Subcutaneous adipose tissue (tissue), 4 donors: ENCODE results near the gene NRARP. TPM values are rescaled to one million over a fixed set of nuclear protein-coding genes. Genes with fewer than 3 reads are reported as not detected.

Experiments used
- CTCF ChIP-seq: fragments of 450-650 bp; IDR thresholded peaks from one replicate; pipeline ENCODE4 v1.5.1; 2016; ENCODE audit warnings: low read depth, mild to moderate bottlenecking, control low read depth, antibody characterized with exemption, moderate library complexity
- total RNA-seq, 4 donors: library from RNA; depleted of rRNA; stranded (reverse); fragments of >200 nt; gene quantifications; one replicate each; pipeline ENCODE4 v1.1.0, GENCODE V29; 2016

The NRARP gene
- total RNA-seq, 4 donors from 2014 or later = 0.51 to 11.5 (median 2.9) TPM

GRCh38 chr9:137281345-137282116 is 20.5 kb downstream of the NRARP start:
- no peak for TF ChIP-seq CTCF

GRCh38 chr9:137280474-137281344 is 21.4 kb downstream of the NRARP start:
- TF ChIP-seq CTCF = no peak

GRCh38 chr9:137279741-137280473 is 22.2 kb downstream of the NRARP start:
- no peak for TF ChIP-seq CTCF

GRCh38 chr9:137278721-137279711 is 23.1 kb downstream of the NRARP start:
- TF ChIP-seq CTCF = no peak

- no peak for TF ChIP-seq CTCF
Observed at GRCh38 chr9:137278061-137278701, 23.9 kb downstream of the NRARP start.

- no peak for TF ChIP-seq CTCF
Observed at GRCh38 chr9:137277329-137278041, 24.6 kb downstream of the NRARP start, which contains the start of gene TOR4A. Gene TOR4A, plus strand, starts transcription at chr9:137277726. Its CDS starts 964 bp downstream, at chr9:137278690.
